Karpas-422 (cell line): Measurements from ENCODE around the gene MAP3K14. TPM values are rescaled to one million over a fixed set of nuclear protein-coding genes. Genes with fewer than 3 reads are reported as not detected.
A peak's percentile ranks its signal among the peaks of the same experiment; 100 is the strongest.
"Not testable (repeated sequence)": the region's sequence is repeated elsewhere in the genome, so short reads cannot be mapped to it uniquely, and the experiment has no call there.

Experiments
- DNase-seq: peaks from one replicate; pipeline ENCODE4 v3.0.0-alpha.2; 2015
- H2AFZ ChIP-seq: fragments of 200-600 bp; sonication (generic); 2 replicates; pipeline ENCODE4 v1.6.1; 2014; ENCODE audit warnings: antibody characterized with exemption, low read length, mixed read lengths
- H3K27ac ChIP-seq: fragments of 200-600 bp; sonication (generic); 2 replicates; pipeline ENCODE4 v1.5.1; 2014; ENCODE audit warnings: mild to moderate bottlenecking, low read length, moderate library complexity
- H3K27me3 ChIP-seq: fragments of 200-600 bp; sonication (generic); 2 replicates; pipeline ENCODE4 v1.6.1; 2014; ENCODE audit warnings: low read length, mixed read lengths
- H3K36me3 ChIP-seq: fragments of 200-600 bp; sonication (generic); 2 replicates; pipeline ENCODE4 v1.6.1; 2014; ENCODE audit warnings: low read length, mixed read lengths; ENCODE audit not compliant: insufficient read depth
- H3K4me1 ChIP-seq: fragments of 200-600 bp; sonication (generic); 2 replicates; pipeline ENCODE4 v1.6.1; 2014; ENCODE audit warnings: mild to moderate bottlenecking, low read length, mixed read lengths
- H3K4me2 ChIP-seq: fragments of 200-600 bp; sonication (generic); 2 replicates; pipeline ENCODE4 v1.6.1; 2014; ENCODE audit warnings: low read length, low read depth, mild to moderate bottlenecking; ENCODE audit not compliant: poor library complexity, severe bottlenecking
- H3K4me3 ChIP-seq: fragments of 200-600 bp; sonication (generic); 2 replicates; pipeline ENCODE4 v1.5.1; 2014; ENCODE audit warnings: mild to moderate bottlenecking, antibody characterized with exemption, low read length, mixed read lengths
- H3K79me2 ChIP-seq: fragments of 200-600 bp; sonication (generic); 2 replicates; pipeline ENCODE4 v1.6.1; 2014; ENCODE audit warnings: mild to moderate bottlenecking, low read length, mixed read lengths
- H3K9ac ChIP-seq: fragments of 200-600 bp; sonication (generic); 2 replicates; pipeline ENCODE4 v1.6.0; 2014; ENCODE audit warnings: low read length
- H3K9me2 ChIP-seq: fragments of 200-600 bp; sonication (generic), shearing (Covaris generic); replicated peaks from 2 replicates; pipeline ENCODE4 v1.6.0; 2014; ENCODE audit warnings: mild to moderate bottlenecking, low read length, moderate library complexity; ENCODE audit not compliant: insufficient read depth
- H3K9me3 ChIP-seq: fragments of 300-700, 200-600 bp; sonication (generic); 2 replicates; pipeline ENCODE4 v1.6.1; 2014; ENCODE audit warnings: low read length, mixed read lengths
- H4K20me1 ChIP-seq: fragments of 200-600 bp; sonication (generic); 2 replicates; pipeline ENCODE4 v1.6.1; 2014; ENCODE audit warnings: mild to moderate bottlenecking, antibody characterized with exemption, low read length, low read depth; ENCODE audit not compliant: insufficient read depth
- total RNA-seq: library from RNA; depleted of rRNA; stranded (reverse); fragments of >200 nt; shearing (Covaris generic); gene quantifications from 2 replicates; pipeline ENCODE4 v1.2.3, GENCODE V29; 2014; ENCODE audit warnings: low replicate concordance

MAP3K14 gene
- total RNA-seq, 1 experiment from 2014 or later, result 7.6 TPM

DNA sequence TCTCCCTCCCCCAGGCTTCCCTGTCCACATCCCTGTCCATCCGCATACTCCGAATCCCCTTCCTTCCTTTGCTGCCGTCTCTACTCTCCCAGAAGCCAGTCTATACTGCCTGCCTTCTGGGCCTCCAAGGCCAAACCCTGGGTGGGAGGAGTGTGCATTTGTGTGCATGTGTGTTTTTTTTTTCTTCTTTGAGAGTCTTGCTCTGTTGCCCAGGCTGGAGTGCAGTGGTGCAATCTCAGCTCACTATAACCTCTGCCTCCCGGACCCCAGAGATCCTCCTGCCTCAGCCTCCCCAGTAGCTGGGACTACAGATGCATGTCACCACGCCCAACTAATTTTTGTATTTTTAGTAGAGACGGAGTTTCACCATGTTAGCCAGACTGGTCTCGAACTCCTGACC, 63.6 kb downstream of the MAP3K14 start:
- not testable (repeated sequence) for H3K4me2 ChIP-seq, H3K4me3 ChIP-seq, H3K9me3 ChIP-seq, H3K9ac ChIP-seq, H3K79me2 ChIP-seq, H4K20me1 ChIP-seq, H3K27me3 ChIP-seq, DNase-seq, H3K9me2 ChIP-seq, H3K27ac ChIP-seq, H2AFZ ChIP-seq, H3K4me1 ChIP-seq, H3K36me3 ChIP-seq

DNA sequence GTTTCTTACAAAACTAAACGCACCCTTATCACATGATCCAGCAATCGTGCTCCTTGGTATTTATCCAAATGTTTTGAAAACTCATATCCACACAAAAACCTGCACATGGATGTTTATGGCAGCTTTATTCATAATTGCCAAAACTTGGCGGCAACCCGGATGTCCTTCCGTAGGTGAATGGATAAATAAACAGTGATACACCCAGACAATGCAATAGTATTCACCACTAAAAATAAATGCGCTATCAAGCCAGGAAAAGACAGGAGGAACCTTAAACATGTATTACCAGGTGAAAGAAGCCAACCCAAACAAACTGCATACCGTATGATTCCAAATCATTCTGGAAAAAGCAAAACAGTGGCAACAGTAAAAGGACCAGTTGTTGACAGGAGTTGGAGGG, 64.9 kb downstream of the MAP3K14 start:
- no peak overlapping the region for H3K4me2 ChIP-seq

DNA sequence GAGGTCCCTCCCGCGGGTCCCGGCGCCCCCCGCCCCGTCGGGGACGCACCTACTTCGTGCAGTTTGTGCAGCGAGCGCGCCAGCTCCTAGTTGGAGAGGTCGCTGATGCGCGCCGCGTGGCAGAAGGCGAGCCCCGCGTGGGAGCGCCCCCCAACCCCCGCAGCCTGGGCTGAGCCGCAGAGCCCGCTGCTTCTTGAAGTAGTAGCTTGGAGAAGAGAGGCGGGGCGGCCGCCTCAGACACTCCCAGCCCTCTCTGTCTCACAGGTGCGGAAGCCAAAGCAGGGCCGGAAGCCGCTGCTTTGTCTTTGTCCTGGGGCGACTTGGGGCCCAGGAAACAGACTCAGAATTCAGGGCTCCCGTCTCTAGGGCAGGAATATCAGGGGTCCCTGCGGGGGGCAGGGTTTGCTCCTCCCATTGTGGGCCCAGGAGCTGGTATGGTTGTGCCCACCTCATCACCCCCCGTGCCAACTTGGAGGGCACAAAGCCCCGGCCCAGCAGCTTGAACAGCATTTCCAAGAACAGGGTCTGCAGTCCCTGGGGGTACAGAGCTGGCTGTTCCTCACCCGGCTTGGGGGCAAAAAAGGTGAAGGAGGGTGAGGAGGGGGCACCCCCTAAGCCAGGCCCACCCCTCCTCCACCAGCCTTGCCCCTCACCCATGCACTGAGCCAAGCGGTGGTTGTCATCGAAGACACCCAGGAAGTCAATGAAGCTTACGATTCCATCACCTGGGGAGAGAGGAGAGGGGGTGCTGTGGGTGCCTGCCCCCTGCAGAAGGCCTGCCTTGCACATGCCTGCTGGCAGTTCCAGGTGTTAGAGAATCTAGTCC, 68.5 kb downstream of the MAP3K14 start:
- peak overlapping the region; percentile 91 for H3K9ac ChIP-seq
- peaks cover 18% of the 10 kb centered on the region for H3K4me1 ChIP-seq
- H4K20me1 ChIP-seq, result no peaks in the 10 kb centered on the region
- H3K27ac ChIP-seq, result peak overlapping the region; percentile 68
- H3K4me2 ChIP-seq, result peak overlapping the region; percentile 92
- peak overlapping the region; percentile 64; the same call in 1 of the 2 replicates for H2AFZ ChIP-seq
- DNase-seq, result peak; percentile 90
- no peaks in the 10 kb centered on the region for H3K9me2 ChIP-seq
- no peaks in the 10 kb centered on the region for H3K36me3 ChIP-seq
- H3K9me3 ChIP-seq, result no peaks in the 10 kb centered on the region
- peaks cover 8% of the 10 kb centered on the region for H3K79me2 ChIP-seq
- peak overlapping the region; percentile 94 for H3K4me3 ChIP-seq
- no peaks in the 10 kb centered on the region for H3K27me3 ChIP-seq

More for the DNA sequence above, 64.9 kb downstream of the MAP3K14 start:
- no peak overlapping the region for H2AFZ ChIP-seq
- no peak overlapping the region for H3K4me3 ChIP-seq
- no peaks in the 10 kb centered on the region for H3K9me2 ChIP-seq
- no peak overlapping the region for H3K9ac ChIP-seq
- no peaks in the 10 kb centered on the region for H3K9me3 ChIP-seq
- H4K20me1 ChIP-seq, result no peaks in the 10 kb centered on the region
- no peak overlapping the region for H3K27ac ChIP-seq
- no peaks in the 10 kb centered on the region for H3K27me3 ChIP-seq
- H3K36me3 ChIP-seq, result no peaks in the 10 kb centered on the region
- peaks cover 8% of the 10 kb centered on the region for H3K79me2 ChIP-seq
- peaks cover 11% of the 10 kb centered on the region for H3K4me1 ChIP-seq
- DNase-seq, result no peak

DNA sequence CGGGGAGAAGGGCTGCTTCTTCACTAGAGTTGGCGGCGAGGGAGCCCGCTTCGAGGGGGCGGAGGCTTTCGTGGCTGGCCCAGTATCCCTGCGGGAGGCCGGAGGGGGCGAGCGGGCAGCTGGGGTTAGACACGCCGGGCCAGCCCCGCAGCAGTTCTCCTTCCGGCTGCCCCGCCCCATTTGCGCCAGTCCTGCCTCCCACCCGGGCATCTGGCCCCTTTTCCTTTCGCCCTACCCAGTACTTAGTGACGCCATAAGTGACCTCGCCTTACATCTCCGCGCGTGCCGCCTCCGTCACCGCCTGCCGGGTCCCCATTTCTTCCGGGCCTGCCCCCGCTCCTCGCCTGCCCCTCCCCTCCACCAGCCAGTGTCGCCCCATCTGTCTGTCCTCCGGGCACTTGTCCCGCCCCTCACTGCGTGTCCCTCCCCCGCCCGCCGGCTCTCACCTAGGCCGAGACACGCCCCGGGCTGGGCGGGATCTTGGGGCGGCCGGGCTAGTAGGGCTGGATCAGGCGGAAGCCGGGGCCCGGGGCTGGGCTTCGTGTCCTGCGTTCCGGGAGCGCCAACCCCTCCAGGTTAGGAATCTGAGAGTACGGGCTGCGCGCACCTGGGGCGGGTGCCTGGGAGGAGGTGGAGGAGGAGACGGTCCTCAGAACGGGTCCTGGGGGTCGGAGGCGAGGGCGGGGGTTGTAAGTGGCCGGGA, 69.2 kb downstream of the MAP3K14 start:
- Histone ChIP-seq H3K27me3 (no peaks in the 10 kb centered on the region), H3K36me3 (no peaks in the 10 kb centered on the region), H3K9me3 (no peaks in the 10 kb centered on the region), H3K27ac (peak overlapping the region; percentile 72), H2AFZ (peak overlapping the region; percentile 88), H3K4me2 (peak overlapping the region; percentile 92), H3K4me1 (peaks cover 18% of the 10 kb centered on the region), H3K9me2 (no peaks in the 10 kb centered on the region), H4K20me1 (no peaks in the 10 kb centered on the region), H3K4me3 (peak overlapping the region; percentile 94), H3K9ac (peak overlapping the region; percentile 91), H3K79me2 (peaks cover 8% of the 10 kb centered on the region)
- peak; percentile 99 for DNase-seq

DNA sequence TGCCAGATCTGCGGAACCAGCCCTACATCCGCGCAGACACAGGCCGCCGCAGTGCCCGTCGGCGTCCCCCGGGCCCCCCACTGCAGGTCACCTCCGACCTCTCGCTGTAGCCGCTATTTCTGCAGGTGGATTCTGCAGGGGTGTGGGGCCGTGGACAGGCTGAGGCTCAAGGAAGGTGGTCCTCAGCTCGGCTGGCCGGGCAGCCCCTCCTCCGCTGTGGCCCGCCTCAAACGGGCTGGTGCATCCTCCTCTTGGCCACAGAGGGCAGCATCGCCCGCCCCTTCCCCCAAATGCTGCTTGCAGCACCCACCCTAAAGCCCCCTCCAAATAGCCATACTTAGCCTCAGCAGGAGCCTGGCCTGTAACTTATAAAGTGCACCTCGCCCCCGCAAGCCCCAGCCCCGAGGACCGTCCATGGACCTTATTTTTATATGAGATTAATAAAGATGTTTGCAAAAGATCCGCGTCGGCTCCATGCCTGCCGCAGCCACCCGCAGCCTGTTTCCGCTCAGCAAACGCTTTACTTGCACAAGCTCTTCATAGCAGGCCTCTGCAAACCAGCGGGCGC, 69.9 kb downstream of the MAP3K14 start:
- no peaks in the 10 kb centered on the region for H3K9me3 ChIP-seq
- H4K20me1 ChIP-seq, result no peaks in the 10 kb centered on the region
- peaks cover 8% of the 10 kb centered on the region for H3K79me2 ChIP-seq
- peak overlapping the region; percentile 91 for H3K9ac ChIP-seq
- peak overlapping the region; percentile 92 for H3K4me2 ChIP-seq
- H3K4me1 ChIP-seq, result peaks cover 18% of the 10 kb centered on the region
- H3K27me3 ChIP-seq, result no peaks in the 10 kb centered on the region
- H3K4me3 ChIP-seq, result peak overlapping the region; percentile 94
- peak overlapping the region; percentile 72 for H3K27ac ChIP-seq
- H3K9me2 ChIP-seq, result no peaks in the 10 kb centered on the region
- peak overlapping the region; percentile 88 for H2AFZ ChIP-seq
- DNase-seq, result peak; percentile 71
- no peaks in the 10 kb centered on the region for H3K36me3 ChIP-seq

DNA sequence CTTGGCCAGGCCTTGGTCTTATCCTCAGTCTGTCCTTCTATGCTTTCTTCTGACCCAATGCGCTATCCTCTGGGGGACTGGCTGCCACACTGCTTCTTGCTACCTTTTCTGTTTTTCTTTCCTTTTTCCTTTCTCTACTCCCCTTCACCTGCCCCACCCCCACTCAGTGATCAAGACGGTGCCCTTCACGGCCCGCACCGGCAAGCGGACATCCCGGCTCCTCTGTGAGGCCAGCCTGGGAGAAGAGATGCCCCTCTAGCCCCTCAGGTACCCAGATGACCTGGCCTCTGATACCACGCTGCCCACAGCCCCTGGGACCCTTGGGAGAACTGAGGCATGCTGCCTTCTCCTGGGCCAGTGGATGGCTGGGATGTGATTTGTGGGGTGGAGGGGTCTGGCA, 70.5 kb downstream of the MAP3K14 start:
- Histone ChIP-seq H3K4me1 (peaks cover 18% of the 10 kb centered on the region), H3K27me3 (no peaks in the 10 kb centered on the region), H2AFZ (no peak overlapping the region), H3K9me2 (no peaks in the 10 kb centered on the region), H3K9me3 (no peaks in the 10 kb centered on the region), H3K36me3 (no peaks in the 10 kb centered on the region), H3K79me2 (peaks cover 8% of the 10 kb centered on the region), H3K4me3 (peak overlapping the region; percentile 94; the same call in 1 of the 2 replicates), H3K27ac (no peak overlapping the region), H3K4me2 (peak overlapping the region; percentile 92), H3K9ac (peak overlapping the region; percentile 91), H4K20me1 (no peaks in the 10 kb centered on the region)
- DNase-seq, result no peak

DNA sequence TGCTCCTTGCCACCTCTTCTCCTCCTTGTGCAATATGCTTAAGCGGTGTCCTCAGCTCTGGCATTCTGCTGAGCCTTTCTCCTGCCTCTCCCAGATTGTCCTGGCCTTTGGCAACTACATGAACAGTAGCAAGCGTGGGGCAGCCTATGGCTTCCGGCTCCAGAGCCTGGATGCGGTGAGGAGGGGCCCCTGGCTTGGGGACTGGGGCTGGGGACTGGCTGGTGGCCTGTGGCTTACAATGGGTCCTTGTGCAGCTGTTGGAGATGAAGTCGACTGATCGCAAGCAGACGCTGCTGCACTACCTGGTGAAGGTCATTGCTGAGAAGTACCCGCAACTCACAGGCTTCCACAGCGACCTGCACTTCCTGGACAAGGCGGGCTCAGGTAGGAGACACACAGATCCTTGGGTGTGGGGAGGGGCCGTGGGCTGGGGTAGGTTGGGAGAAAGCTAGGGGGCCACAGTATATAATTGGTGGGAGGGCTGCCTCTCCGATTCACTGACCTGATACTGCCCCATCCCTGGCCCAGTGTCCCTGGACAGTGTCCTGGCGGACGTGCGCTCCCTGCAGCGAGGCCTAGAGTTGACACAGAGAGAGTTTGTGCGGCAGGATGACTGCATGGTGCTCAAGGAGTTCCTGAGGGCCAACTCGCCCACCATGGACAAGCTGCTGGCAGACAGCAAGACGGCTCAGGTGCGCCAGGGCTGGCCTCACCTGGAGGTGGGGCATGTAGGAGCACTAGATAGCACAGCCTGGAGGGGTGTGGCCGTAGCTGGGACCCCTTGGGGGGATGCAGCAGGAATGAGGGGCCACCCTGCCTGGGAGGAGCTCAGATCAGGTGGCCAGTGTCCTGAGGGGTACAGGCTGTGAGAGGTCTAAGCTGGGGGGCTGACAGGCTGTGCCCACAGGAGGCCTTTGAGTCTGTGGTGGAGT, 71.8 kb downstream of the MAP3K14 start:
- Histone ChIP-seq H3K9ac (no peak overlapping the region), H3K4me3 (no peak overlapping the region), H4K20me1 (no peaks in the 10 kb centered on the region), H3K4me1 (peaks cover 18% of the 10 kb centered on the region), H3K9me3 (no peaks in the 10 kb centered on the region), H3K27ac (no peak overlapping the region), H3K9me2 (no peaks in the 10 kb centered on the region), H2AFZ (no peak overlapping the region), H3K4me2 (no peak overlapping the region), H3K36me3 (no peaks in the 10 kb centered on the region), H3K27me3 (no peaks in the 10 kb centered on the region), H3K79me2 (peaks cover 8% of the 10 kb centered on the region)
- no peak for DNase-seq
